COR-L47 (cell line): ENCODE measurements around the gene GRK4.
"Not testable (repeated sequence)": the region's sequence is repeated elsewhere in the genome, so short reads cannot be mapped to it uniquely, and the experiment has no call there.

ENCODE experiments used
- DNase-seq: peaks from one replicate; lab custom pipeline; 2025; lab: John Stamatoyannopoulos, UW

Gene GRK4

GRCh38 chr4:2942037-2942531, 21.3 kb upstream of the GRK4 start:
- DNase-seq: no peak

DNA sequence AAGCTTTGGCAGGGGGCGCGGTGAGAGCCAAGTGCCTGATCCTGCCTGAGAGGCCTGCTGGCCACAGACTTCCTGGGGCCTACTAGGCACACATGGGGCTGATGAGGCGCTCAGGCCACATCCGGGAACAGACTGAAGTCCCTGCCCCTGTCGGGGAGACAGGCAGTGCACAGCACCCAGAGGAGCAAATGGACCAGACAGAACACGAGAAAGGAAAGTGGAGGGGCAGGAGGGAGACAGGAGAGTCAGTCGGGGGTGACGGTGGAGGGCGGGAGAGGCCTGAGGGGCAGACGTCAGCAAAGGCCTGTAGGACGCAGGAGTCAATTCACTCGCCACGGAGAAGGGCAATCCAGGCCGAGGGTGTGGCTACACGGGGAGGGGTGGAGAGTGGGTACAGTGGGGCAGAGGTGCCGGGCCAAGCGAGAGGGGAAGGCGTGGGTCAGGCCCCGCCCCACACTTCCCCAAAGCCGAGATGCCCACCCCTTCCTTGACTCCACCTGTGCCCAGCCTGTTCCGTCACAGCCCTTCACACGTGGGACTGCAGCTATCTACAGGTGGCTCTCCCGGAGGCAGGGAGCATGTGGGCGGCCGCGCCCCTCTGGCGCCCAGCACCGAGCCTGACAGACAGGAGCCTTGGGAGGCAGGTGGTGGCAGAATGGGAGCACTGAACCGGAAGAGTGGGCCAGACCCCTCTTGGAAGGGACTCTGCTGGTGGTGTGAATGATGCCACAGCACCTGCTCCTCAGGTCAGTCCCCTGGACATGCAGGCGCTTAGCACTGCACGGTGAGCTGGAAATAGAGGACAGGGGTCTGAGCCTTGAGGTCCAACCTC, 20.6 kb upstream of the GRK4 start:
- DNase-seq: no peak

- no peak for DNase-seq
These were observed 19.8 kb upstream of the GRK4 start for GRCh38 chr4:2943364-2944090.

DNA sequence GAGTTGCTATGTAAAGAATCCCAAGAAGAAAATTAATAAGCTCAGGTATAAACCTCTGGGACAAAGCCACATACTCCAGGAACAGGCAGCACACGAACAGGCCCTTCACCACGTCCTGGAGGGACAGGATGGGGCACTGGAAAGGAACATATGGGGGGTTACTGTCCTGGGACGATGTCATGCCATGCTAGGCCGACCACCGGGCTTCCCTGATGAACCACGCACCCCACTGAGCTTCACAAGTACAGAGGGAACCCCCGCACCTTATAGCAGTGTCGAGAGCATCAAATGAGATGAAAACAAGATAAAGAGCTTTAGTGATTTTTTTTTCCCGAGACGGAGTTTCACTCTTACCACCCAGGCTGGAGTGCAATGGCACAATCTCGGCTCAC, 19.3 kb upstream of the GRK4 start:
- DNase-seq: no peak

DNA sequence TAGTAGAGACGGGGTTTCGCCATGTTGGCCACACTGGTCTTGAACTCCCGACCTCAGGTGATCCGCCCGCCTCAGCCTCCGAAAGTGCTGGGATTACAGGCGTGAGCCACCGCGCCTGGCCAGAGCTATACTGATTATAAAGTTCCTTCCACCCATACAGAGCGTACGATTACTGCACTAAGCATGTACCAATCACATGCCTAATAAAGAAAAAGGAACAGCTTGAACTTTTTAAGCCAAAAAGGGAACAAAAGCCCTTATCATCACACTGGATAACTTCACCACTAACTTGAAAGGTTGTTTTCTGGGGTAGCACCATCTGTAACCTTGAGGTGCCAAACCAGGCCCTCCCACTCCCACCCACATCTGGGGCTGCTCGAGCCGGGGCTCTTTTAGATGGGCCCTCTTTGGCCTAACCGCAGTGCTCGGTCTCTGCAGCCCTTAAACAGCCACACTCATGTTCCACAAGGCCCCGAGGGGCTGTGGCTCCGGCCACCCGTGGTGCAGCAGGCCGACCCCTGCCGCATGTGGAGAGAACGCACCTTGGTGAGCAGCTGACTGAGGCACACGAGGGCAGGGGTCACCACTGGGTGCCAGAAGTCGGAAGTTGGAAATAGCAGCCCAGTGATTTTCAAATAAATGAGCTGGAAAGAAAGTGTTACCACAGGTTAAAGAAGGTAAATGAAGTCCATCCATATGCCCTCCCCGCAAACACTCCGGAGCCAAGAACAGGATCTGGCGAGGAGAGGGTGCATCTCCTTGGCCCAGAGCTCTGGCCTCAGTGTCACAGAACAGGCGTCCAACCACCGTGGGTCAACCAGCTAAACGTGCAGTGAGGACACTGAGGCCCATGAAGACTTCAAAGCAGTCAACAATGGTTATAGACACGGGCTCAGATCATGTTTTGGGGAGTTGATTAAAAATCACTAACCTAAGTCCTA, 18.5 kb upstream of the GRK4 start:
- no peak for DNase-seq

DNA sequence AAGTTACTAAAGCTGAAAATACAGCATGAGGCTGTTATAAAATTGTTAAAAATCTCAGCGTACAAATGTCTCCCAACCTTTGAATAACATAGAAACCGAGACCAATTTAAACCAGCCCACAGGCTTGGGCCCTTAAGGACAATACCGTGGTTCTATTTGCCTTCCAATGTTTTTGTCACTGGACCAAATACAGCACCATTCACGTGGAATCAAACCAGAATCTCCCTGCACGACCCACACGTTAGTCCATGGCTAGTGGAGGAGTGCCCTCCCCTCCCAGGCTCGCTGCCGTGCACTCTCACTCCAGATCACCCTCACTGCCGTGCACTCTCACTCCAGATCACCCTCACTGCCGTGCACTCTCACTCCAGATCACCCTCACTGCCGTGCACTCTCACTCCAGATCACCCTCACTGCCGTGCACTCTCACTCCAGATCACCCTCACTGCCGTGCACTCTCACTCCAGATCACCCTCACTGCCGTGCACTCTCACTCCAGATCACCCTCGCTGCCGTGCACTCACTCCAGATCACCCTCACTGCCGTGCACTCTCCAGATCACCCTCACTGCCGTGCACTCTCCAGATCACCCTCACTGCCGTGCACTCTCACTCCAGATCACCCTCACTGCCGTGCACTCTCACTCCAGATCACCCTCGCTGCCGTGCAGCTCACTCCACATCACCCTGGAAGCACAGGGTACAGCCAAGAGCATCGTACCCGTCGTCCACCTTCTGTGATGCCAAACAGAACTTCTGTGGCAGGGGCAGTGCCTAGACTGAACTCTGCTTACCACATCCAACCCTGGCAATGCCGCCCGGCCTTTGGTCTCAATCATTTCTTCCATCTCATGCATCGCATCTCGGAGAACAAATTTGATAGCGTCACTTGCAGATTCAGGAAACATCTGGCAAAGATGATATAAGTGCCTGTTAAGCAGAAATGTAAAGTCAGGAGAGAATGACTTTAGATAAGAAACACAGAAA, 17.5 kb upstream of the GRK4 start:
- not testable (repeated sequence) for DNase-seq

DNA sequence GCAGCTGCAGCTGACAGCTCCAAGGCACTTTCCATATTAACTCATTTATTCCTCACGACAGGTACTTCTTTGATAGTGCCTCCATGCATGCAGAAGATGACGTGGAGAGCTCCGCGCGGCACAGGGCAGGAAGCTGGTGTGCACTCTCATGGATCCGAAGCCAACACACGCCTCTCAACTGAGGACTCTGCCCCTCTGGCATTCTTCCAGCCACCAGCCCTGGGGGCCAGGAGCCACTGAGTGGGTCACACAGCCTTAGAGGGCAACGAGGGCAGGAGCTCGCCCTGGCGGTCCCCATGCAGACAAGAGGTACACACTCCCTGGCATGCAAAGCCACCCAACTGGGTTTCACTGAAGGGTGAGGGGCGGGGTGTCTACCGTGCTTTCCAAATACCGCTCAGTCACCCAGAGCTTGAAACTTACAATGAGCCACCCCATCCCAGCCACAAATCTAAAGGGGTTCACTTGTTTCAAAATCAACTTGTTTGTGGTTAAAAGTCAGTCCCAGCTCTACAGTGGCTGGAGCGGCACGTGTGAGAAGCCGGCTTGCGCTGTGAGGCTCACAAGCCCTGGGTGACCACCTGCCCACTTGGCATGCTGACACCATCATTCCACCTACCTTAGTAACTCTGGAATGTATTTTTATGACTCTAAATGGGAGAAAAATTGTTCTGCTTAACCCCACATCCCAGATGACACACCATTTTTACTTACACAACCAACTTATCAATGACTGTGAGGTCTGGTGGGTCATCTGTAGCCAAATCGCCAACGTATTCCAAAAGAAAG, 16.4 kb upstream of the GRK4 start:
- no peak for DNase-seq

GRCh38 chr4:2947926-2948325, 15.4 kb upstream of the GRK4 start:
- no peak for DNase-seq

DNA sequence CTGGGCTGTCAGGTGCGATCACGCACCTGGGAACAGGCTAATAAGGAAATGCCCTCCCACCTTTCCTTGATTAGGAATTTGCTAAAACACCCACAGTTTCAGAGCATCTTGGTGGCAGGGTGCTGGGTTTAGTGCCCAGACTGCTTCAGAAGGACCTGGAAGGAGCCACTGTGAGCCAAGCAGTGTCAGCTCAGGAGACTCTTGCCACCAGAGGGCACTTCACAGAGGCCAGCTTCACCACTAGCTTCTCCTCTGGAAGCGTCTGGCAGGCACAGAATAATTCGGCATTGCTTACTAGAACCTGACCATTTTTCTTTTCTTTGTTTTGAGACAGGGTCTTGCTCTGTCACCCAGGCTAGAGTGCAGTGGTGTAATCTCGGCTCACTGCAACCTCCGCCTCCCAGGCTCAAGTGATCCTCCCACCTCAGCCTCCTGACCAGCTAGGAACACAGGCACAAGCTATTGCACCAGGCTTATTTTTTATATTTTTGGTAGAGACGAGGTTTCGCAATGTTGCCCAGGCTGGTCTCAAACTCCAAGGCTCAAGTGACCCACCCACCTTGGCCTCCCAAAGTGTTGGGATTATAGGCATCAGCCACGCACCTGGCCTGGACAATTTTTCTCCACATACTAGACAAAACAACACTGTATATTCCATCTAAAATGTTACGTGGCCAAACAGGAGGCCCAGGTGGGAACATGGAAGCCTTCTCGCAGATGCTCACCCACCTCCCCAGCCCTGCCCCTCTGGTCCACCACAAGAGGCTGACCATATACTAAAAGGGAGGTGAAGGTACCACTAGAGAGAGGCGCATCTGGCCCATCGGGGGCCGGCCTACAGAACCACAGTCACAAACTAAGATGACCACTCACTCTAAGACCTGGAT, 14.2 kb upstream of the GRK4 start:
- no peak for DNase-seq

GRCh38 chr4:2949782-2950125, 13.6 kb upstream of the GRK4 start:
- no peak for DNase-seq

GRCh38 chr4:2950221-2950989, 13.0 kb upstream of the GRK4 start:
- no peak for DNase-seq

GRCh38 chr4:2953496-2953895, 9.9 kb upstream of the GRK4 start:
- DNase-seq: no peak

- no peak for DNase-seq
These were observed 8.8 kb upstream of the GRK4 start for GRCh38 chr4:2954358-2955185.

DNA sequence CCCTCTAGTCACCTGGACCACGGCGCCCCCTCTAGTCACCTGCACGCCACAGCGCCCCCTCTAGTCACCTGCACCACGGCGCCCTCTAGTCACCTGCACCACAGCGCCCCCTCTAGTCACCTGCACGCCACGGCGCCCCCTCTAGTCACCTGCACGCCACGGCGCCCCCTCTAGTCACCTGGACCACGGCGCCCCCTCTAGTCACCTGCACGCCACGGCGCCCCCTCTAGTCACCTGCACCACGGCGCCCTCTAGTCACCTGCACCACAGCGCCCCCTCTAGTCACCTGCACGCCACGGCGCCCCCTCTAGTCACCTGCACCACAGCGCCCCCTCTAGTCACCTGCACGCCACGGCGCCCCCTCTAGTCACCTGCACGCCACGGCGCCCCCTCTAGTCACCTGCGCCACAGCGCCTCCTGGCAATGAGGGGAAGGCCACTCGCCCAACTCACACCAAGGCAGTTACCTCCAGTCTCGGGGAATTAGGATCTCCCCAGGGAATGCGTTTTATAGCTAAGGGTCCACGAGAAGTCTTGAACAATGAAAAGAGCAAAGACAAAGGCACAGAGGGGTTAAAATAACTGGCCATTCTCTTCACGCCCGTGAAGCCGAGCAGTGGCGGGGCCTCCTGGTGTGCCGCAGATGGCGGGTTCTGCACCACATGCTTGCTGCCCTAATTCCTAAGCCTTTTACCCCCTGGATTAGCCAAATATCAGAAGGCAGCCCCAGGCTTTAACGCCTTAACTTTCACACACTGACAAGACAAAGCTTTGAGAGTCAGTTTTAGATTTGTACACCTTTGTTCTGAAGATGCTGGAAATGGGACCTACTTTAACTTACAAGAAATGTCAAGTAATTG, 8.0 kb upstream of the GRK4 start:
- not testable (repeated sequence) for DNase-seq

DNA sequence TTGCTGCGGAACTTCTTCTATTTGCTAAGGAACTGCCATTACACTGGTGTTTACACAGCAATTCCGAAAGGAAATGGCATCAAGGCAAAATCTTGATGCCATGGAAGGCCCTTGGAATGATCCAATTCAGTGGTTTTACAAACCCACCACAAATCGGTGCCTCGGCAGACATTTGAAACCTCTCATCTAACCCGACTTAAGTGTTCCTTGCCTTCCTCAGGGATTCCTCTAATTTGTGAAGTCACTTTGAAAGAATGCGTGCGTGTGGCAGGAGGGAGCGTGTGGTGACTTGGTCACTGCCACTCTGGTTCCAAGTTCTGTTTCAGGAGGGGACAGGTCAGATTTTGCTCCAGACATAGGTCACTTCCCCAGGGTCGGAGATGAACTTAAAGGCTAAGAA, 4.9 kb upstream of the GRK4 start:
- DNase-seq: no peak

DNA sequence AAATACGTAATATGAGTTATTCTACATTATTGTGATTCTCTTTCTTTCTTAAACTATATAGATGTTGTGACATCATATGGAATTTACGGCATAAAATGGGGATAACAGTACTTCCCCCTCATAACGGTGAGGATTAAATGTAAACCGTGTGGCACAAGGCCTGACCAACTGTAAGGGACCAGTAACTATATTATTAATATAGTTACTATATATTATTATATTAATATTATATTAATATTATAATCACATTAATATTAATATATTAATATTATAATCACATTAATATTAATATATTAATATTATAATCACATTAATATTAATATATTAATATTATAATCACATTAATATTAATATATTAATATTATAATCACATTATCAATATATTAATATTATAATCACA, 2.9 kb upstream of the GRK4 start:
- not testable (repeated sequence) for DNase-seq

DNA sequence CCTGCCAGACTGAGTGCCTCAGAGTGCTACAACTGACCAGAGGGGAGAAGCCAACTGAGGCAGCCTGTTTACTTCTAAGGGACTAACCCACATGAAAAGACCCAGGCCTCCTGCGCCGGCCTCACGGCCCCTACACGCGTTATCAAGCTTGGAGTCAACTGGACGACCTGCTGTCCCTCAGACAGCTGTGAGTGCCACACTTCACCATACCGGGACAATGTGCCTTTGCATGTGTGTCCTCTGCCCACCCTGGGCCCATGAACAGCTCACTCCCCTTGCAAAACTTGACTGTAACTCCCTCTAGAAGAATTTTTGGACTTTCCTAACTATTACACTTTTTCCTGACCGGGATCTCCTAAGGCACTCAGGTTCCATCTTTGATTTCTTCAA, 2.0 kb upstream of the GRK4 start:
- DNase-seq: no peak
